Stimulated activated memory B cell treated with anti-CD40 and anti-IgM and Interleukin-4, amounts not matched to agents 10 μg/mL and 1 μg/mL and 100 μg/mL, for 72 hours (primary cell): Measurements from ENCODE around the gene TSPEAR.

Experiments used
- ATAC-seq: fragments of 150-1000 bp; cut with Tn5 transposase; 2 replicates; pipeline ENCODE4 v1.10.0; 2021
- H3K27ac Mint-ChIP-seq: one replicate; pipeline ENCODE4 v1.8.0; 2022; ENCODE audit warnings: mild to moderate bottlenecking, mixed read lengths
- H3K27me3 Mint-ChIP-seq: one replicate; pipeline ENCODE4 v1.8.0; 2022; ENCODE audit warnings: mixed read lengths
- H3K36me3 Mint-ChIP-seq: one replicate; pipeline ENCODE4 v1.8.0; 2022; ENCODE audit warnings: mixed read lengths
- H3K4me1 Mint-ChIP-seq: one replicate; pipeline ENCODE4 v1.8.0; 2022; ENCODE audit warnings: mixed read lengths
- H3K4me3 Mint-ChIP-seq: one replicate; pipeline ENCODE4 v1.8.0; 2022; ENCODE audit warnings: mild to moderate bottlenecking, moderate library complexity, mixed read lengths
- H3K9me3 Mint-ChIP-seq: one replicate; pipeline ENCODE4 v1.8.0; 2022; ENCODE audit warnings: mixed read lengths

TSPEAR gene

GRCh38 chr21:44458971-44459711 is 252.2 kb downstream of the TSPEAR start:
- H3K27me3 Mint-ChIP-seq: peaks cover 27% of the 10 kb centered on the region
- no peak overlapping the region for H3K27ac Mint-ChIP-seq
- no peaks in the 10 kb centered on the region for H3K36me3 Mint-ChIP-seq

GRCh38 chr21:44456915-44457736 is 254.2 kb downstream of the TSPEAR start:
- H3K27ac Mint-ChIP-seq: no peak overlapping the region
- peak overlapping the region; percentile 43 for H3K4me3 Mint-ChIP-seq
- H3K36me3 Mint-ChIP-seq: no peaks in the 10 kb centered on the region

More at GRCh38 chr21:44458971-44459711, 252.2 kb downstream of the TSPEAR start:
- H3K9me3 Mint-ChIP-seq: peaks cover 4% of the 10 kb centered on the region
- no peak overlapping the region for H3K4me3 Mint-ChIP-seq
- ATAC-seq: no peak
- H3K4me1 Mint-ChIP-seq: no peaks in the 10 kb centered on the region

GRCh38 chr21:44456214-44456914 is 255.0 kb downstream of the TSPEAR start:
- Mint-ChIP-seq H3K4me1 (no peaks in the 10 kb centered on the region), H3K27ac (no peak overlapping the region), H3K36me3 (no peaks in the 10 kb centered on the region), H3K27me3 (peaks cover 15% of the 10 kb centered on the region), H3K4me3 (peak overlapping the region; percentile 82), H3K9me3 (peaks cover 17% of the 10 kb centered on the region)
- no peak for ATAC-seq

More at GRCh38 chr21:44456915-44457736, 254.2 kb downstream of the TSPEAR start:
- H3K9me3 Mint-ChIP-seq: peaks cover 14% of the 10 kb centered on the region
- no peaks in the 10 kb centered on the region for H3K4me1 Mint-ChIP-seq
- no peak for ATAC-seq
- peaks cover 14% of the 10 kb centered on the region for H3K27me3 Mint-ChIP-seq

- Mint-ChIP-seq H3K27me3 (peaks cover 17% of the 10 kb centered on the region), H3K27ac (no peak overlapping the region)
- peak; percentile 63 for ATAC-seq
Observed at GRCh38 chr21:44455524-44456213, 255.7 kb downstream of the TSPEAR start.

GRCh38 chr21:44454747-44455523 is 256.4 kb downstream of the TSPEAR start, which contains the start of gene LRRC3:
Gene LRRC3, plus strand, starts transcription at chr21:44455510. Its CDS starts 1,135 bp downstream, at chr21:44456645.
- ATAC-seq: peak; percentile 70
- Mint-ChIP-seq H3K27me3 (peaks cover 15% of the 10 kb centered on the region), H3K9me3 (peaks cover 17% of the 10 kb centered on the region), H3K4me1 (no peaks in the 10 kb centered on the region), H3K36me3 (no peaks in the 10 kb centered on the region), H3K27ac (no peak within 1 kb of the TSS), H3K4me3 (peak within 1 kb of the TSS; percentile 82)

More at GRCh38 chr21:44455524-44456213, 255.7 kb downstream of the TSPEAR start:
- peak overlapping the region; percentile 82 for H3K4me3 Mint-ChIP-seq
- H3K4me1 Mint-ChIP-seq: no peaks in the 10 kb centered on the region
- H3K9me3 Mint-ChIP-seq: peaks cover 17% of the 10 kb centered on the region
- no peaks in the 10 kb centered on the region for H3K36me3 Mint-ChIP-seq

GRCh38 chr21:44454058-44454457 is 257.3 kb downstream of the TSPEAR start:
- H3K27me3 Mint-ChIP-seq: peaks cover 20% of the 10 kb centered on the region
- no peak overlapping the region for H3K4me3 Mint-ChIP-seq
- no peak overlapping the region for H3K27ac Mint-ChIP-seq
- H3K9me3 Mint-ChIP-seq: peaks cover 17% of the 10 kb centered on the region
- no peaks in the 10 kb centered on the region for H3K36me3 Mint-ChIP-seq
- ATAC-seq: no peak
- H3K4me1 Mint-ChIP-seq: no peaks in the 10 kb centered on the region

- Mint-ChIP-seq H3K4me1 (no peaks in the 10 kb centered on the region), H3K9me3 (peaks cover 17% of the 10 kb centered on the region), H3K36me3 (no peaks in the 10 kb centered on the region), H3K27ac (no peak overlapping the region), H3K4me3 (no peak overlapping the region), H3K27me3 (peaks cover 28% of the 10 kb centered on the region)
- ATAC-seq: no peak
Observed at GRCh38 chr21:44453120-44453519, 258.3 kb downstream of the TSPEAR start.

GRCh38 chr21:44450999-44451398 is 260.4 kb downstream of the TSPEAR start:
- Mint-ChIP-seq H3K27me3 (peaks cover 28% of the 10 kb centered on the region), H3K9me3 (peaks cover 17% of the 10 kb centered on the region), H3K4me1 (no peaks in the 10 kb centered on the region), H3K36me3 (no peaks in the 10 kb centered on the region), H3K4me3 (no peak overlapping the region), H3K27ac (no peak overlapping the region)
- no peak for ATAC-seq

- no peaks in the 10 kb centered on the region for H3K4me1 Mint-ChIP-seq
- H3K27me3 Mint-ChIP-seq: peaks cover 31% of the 10 kb centered on the region
- no peak overlapping the region for H3K27ac Mint-ChIP-seq
- ATAC-seq: no peak
- no peak overlapping the region for H3K4me3 Mint-ChIP-seq
- H3K9me3 Mint-ChIP-seq: peaks cover 17% of the 10 kb centered on the region
- H3K36me3 Mint-ChIP-seq: no peaks in the 10 kb centered on the region
Observed at GRCh38 chr21:44450402-44450801, 261.0 kb downstream of the TSPEAR start.

- Mint-ChIP-seq H3K27ac (no peak overlapping the region), H3K9me3 (peaks cover 17% of the 10 kb centered on the region), H3K4me3 (no peak overlapping the region), H3K4me1 (peaks cover 5% of the 10 kb centered on the region), H3K27me3 (peaks cover 38% of the 10 kb centered on the region), H3K36me3 (no peaks in the 10 kb centered on the region)
- peak; percentile 22 for ATAC-seq
Observed at GRCh38 chr21:44449473-44450363, 261.7 kb downstream of the TSPEAR start.

- Mint-ChIP-seq H3K9me3 (peaks cover 10% of the 10 kb centered on the region), H3K27me3 (peaks cover 44% of the 10 kb centered on the region), H3K4me3 (no peak overlapping the region), H3K36me3 (no peaks in the 10 kb centered on the region), H3K27ac (no peak overlapping the region), H3K4me1 (peaks cover 15% of the 10 kb centered on the region)
- no peak for ATAC-seq
Observed at GRCh38 chr21:44448651-44449131, 262.7 kb downstream of the TSPEAR start.
